Stimulated activated naive B cell treated with anti-CD40 and anti-IgM and Interleukin-4, amounts not matched to agents 10 μg/mL and 1 μg/mL and 100 μg/mL, for 72 hours (primary cell): ENCODE results near the gene FXYD2.

Experiments used
- ATAC-seq, 2 donors: fragments of 150-1000 bp; cut with Tn5 transposase; replicated peaks; 2 replicates each; pipeline ENCODE4 v1.10.0; 2021; ENCODE audit warnings: moderate library complexity in 1 of 2
- DNase-seq: peaks from one replicate; pipeline ENCODE4 v3.0.0; 2021
- H3K27ac Mint-ChIP-seq: one replicate; pipeline ENCODE4 v1.8.0; 2022; ENCODE audit warnings: mild to moderate bottlenecking, mixed read lengths
- H3K27me3 Mint-ChIP-seq, 2 donors: one replicate each; pipeline ENCODE4 v1.8.0; 2022; ENCODE audit warnings: mixed read lengths in 2 of 2
- H3K36me3 Mint-ChIP-seq, 2 donors: one replicate each; pipeline ENCODE4 v1.8.0; 2022; ENCODE audit warnings: mixed read lengths in 2 of 2, mild to moderate bottlenecking in 1 of 2
- H3K4me1 Mint-ChIP-seq, 2 donors: one replicate each; pipeline ENCODE4 v1.8.0; 2022; ENCODE audit warnings: mixed read lengths in 2 of 2, mild to moderate bottlenecking in 1 of 2
- H3K4me3 Mint-ChIP-seq, 2 donors: one replicate each; pipeline ENCODE4 v1.8.0; 2022; ENCODE audit warnings: mild to moderate bottlenecking in 2 of 2, mixed read lengths in 2 of 2, moderate library complexity in 1 of 2
- H3K9me3 Mint-ChIP-seq, 2 donors: one replicate each; pipeline ENCODE4 v1.8.0; 2022; ENCODE audit warnings: mixed read lengths in 2 of 2, mild to moderate bottlenecking in 1 of 2

Gene FXYD2

DNA sequence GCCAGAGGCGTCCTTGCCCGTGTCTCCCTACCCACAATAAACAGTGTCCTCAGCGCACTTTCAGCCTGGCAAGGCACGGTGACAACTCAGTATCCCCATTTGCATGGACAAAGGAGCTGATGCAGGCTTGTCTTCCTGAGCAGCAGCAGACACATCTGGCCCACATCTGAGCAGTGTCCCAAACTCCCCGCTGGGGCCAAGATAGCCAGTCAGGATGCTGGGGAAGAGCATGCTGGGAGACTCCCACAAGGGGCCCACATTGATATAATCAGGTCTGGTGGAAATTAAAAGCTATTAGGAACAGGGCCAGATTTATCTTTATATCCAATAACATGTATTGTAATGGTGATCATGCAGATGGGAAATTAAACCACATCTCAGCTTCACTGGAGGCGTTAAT, 52.2 kb downstream of the FXYD2 start:
- no peaks in the 10 kb centered on the region for H3K9me3 Mint-ChIP-seq
- DNase-seq (no peak), ATAC-seq (no peak)
- no peak overlapping the region for H3K4me3 Mint-ChIP-seq
- H3K27ac Mint-ChIP-seq = no peak overlapping the region
- peaks cover 0 to 36% of the 10 kb centered on the region in 2 donors for H3K36me3 Mint-ChIP-seq
- H3K27me3 Mint-ChIP-seq = peaks cover 0 to 20% of the 10 kb centered on the region in 2 donors
- H3K4me1 Mint-ChIP-seq = no peaks in the 10 kb centered on the region

DNA sequence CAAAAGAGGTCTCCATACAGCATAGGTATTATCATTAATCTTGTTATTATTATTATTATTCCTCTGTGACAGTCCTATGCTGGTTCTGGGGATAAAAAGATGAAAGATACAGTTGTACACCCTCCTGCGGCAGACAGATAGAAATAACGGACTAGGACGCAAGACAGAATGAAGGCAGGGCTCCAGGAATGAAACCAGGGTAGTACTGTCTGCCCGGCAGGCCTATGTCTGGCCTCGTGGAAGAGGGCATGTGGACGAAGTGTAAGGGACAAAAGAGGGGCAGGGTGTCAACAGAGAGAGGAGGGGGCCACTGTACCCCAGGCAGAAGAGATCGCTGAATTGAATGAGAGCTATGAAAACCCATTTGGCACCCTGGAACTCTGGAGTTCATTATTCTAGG, 52.7 kb downstream of the FXYD2 start:
- Mint-ChIP-seq H3K36me3 (peaks cover 0 to 37% of the 10 kb centered on the region in 2 donors), H3K9me3 (no peaks in the 10 kb centered on the region), H3K27me3 (peaks cover 0 to 20% of the 10 kb centered on the region in 2 donors), H3K4me1 (no peaks in the 10 kb centered on the region), H3K4me3 (no peak overlapping the region), H3K27ac (no peak overlapping the region)
- ATAC-seq = no peak
- DNase-seq = no peak

DNA sequence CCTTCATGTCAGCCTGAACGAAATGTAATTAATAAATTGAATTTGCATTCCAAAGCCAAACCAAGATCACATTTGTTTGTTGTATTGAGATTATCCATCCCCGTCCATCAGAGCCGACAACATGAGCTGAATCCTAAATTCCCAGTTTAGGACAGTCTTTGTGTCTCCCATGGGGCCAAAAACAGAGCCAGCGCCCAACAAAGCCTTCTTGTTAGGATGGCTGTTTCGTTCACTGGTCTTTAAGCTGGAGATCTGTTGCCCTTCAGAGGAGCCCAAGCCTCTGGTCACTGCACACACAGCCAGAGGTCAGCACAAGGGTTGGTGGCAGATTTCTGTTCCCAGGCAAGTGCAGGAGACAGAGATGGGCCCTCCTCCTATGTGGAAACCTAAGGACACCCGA, 53.3 kb downstream of the FXYD2 start:
- no peak for ATAC-seq
- no peak overlapping the region for H3K27ac Mint-ChIP-seq
- no peak for DNase-seq
- no peak overlapping the region for H3K4me3 Mint-ChIP-seq
- peaks cover 0 to 35% of the 10 kb centered on the region in 2 donors for H3K36me3 Mint-ChIP-seq
- H3K9me3 Mint-ChIP-seq = no peaks in the 10 kb centered on the region
- H3K4me1 Mint-ChIP-seq = no peaks in the 10 kb centered on the region
- H3K27me3 Mint-ChIP-seq = peaks cover 0 to 14% of the 10 kb centered on the region in 2 donors

DNA sequence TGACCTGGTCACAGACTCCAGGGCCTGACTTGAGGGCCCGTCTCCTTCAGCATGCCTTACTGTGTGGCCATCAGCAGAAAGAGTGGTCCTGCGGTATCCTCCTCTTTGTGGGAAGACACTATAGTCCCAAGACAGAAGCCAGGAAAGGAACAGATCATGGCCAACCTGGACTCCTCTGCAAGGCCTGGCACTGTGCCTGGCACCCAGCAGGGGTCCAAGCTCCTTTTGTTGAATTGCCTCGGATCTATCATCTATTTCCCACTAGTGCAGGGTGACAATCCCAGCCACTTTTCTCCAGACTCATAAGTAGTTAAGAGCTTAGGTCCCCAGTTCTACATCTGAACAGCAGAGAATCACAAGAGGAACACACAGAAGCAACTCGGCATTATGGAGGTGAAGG, 54.5 kb downstream of the FXYD2 start:
- no peak for DNase-seq
- Mint-ChIP-seq H3K4me3 (no peak overlapping the region), H3K36me3 (peaks cover 0 to 23% of the 10 kb centered on the region in 2 donors), H3K9me3 (no peaks in the 10 kb centered on the region), H3K4me1 (no peaks in the 10 kb centered on the region), H3K27me3 (peaks cover 0 to 11% of the 10 kb centered on the region in 2 donors), H3K27ac (no peak overlapping the region)
- no peak for ATAC-seq
